Spleen (tissue), 11 donors: Measurements from ENCODE around the gene VWCE. TPM values are rescaled to one million over a fixed set of nuclear protein-coding genes. Genes with fewer than 3 reads are reported as not detected.

Experiments used
- DNase-seq: peaks from one replicate; pipeline ENCODE4 v3.0.0-alpha.2; 2020
- H3K27ac ChIP-seq, 8 donors: fragments of 200-600 bp; sonication (generic) in 7 of 8; 1 replicate in 4 of 8; 2 replicates in 4 of 8; pipeline versions ENCODE4 v1.5.0 to v1.8.0; 2016 to 2021; ENCODE audit warnings: inconsistent platforms in 4 of 8, mild to moderate bottlenecking in 4 of 8, moderate library complexity in 1 of 8
- H3K27me3 ChIP-seq, 7 donors: fragments of 200-600 bp; sonication (generic) in 6 of 7; replicated peaks in 1 of 7; 1 replicate in 4 of 7; 2 replicates in 3 of 7; pipeline versions ENCODE4 v1.5.0 to v1.8.0; 2016 to 2021; ENCODE audit warnings: inconsistent platforms in 3 of 7, mild to moderate bottlenecking in 1 of 7
- H3K36me3 ChIP-seq, 6 donors: fragments of 200-600 bp; sonication (generic) in 5 of 6; 1 replicate in 4 of 6; 2 replicates in 2 of 6; pipeline versions ENCODE4 v1.5.0 to v1.8.0; 2016 to 2021; ENCODE audit warnings: inconsistent platforms in 2 of 6
- H3K4me1 ChIP-seq, 6 donors: fragments of 200-600 bp; sonication (generic) in 5 of 6; 1 replicate in 3 of 6; 2 replicates in 3 of 6; pipeline versions ENCODE4 v1.5.0 to v1.8.0; 2016 to 2021; ENCODE audit warnings: inconsistent platforms in 3 of 6
- H3K4me3 ChIP-seq, 8 donors: fragments of 200-600 bp; sonication (generic) in 7 of 8; 1 replicate in 4 of 8; 2 replicates in 4 of 8; pipeline versions ENCODE4 v1.5.0 to v1.8.0; 2016 to 2021; ENCODE audit warnings: inconsistent platforms in 4 of 8, mild to moderate bottlenecking in 4 of 8, moderate library complexity in 2 of 8
- H3K9me3 ChIP-seq, 8 donors: fragments of 200-600 bp; sonication (generic) in 7 of 8; 1 replicate in 4 of 8; 2 replicates in 4 of 8; pipeline versions ENCODE4 v1.5.0 to v1.8.0; 2016 to 2021; ENCODE audit warnings: inconsistent platforms in 4 of 8
- POLR2A ChIP-seq, 3 donors: fragments of 450-650 bp; IDR thresholded peaks; one replicate each; pipeline ENCODE4 v1.5.1; 2017; ENCODE audit warnings: antibody characterized with exemption in 3 of 3, mild to moderate bottlenecking in 1 of 3
- POLR2AphosphoS5 ChIP-seq, 3 donors: sonication (generic); formaldehyde crosslinking; IDR thresholded peaks; one replicate each; pipeline ENCODE4 v1.5.1; 2017; ENCODE audit warnings: antibody characterized with exemption in 3 of 3
- WGBS, 5 donors: extraction: QIAGEN DNeasy Blood & Tissue Kit in 3 of 5; methylation state at CpG; one replicate each; pipeline versions ENCODE4 v1.1.5 to v1.1.7; 2013 to 2018; 5-methylcytosine and 5-hydroxymethylcytosine counted together
- intact Hi-C: fragments of 100-400 bp; cut with DNase I; formaldehyde crosslinking; loops from one replicate; pipeline ENCODE4 v1.15.0; 2023; ENCODE audit warnings: low total_unique reads
- polyA plus RNA-seq, 3 donors: library from polyadenylated mRNA; stranded (reverse); fragments of 200-250 nt; gene quantifications; one replicate each; pipeline ENCODE4 v1.2.1, GENCODE V29; 2013
- total RNA-seq, 7 donors: library from RNA; depleted of rRNA in 3 of 7; stranded (reverse); fragments of >200 nt in 3 of 7; fragmentation: NEBNext Ultra II Directional in 4 of 7; extraction: Animal tissue kit (Norgen Biotek cat#: 25700) in 4 of 7; gene quantifications; one replicate each; pipeline versions ENCODE4 v1.1.0 to v1.2.1, GENCODE V29; 2016 to 2021
- TF ChIP-seq, protein P1 (sequence below), 11 experiments: fragments of 200-600 bp in 7 of 11; fragments of 450-650 bp in 4 of 11; sonication (generic) in 4 of 11; IDR thresholded peaks in 8 of 11; conservative IDR thresholded peaks in 3 of 11; 1 replicate in 7 of 11; 2 replicates in 4 of 11; pipeline versions ENCODE4 v1.4.0 to v1.8.0; 2016 to 2021; ENCODE audit warnings: antibody characterized with exemption in 11 of 11, inconsistent platforms in 4 of 11, mild to moderate bottlenecking in 1 of 11
- donor health status: healthy with polysubstance abuse.
- donor health status: DM: no; HTN: no; CAD: no; lungs with moderate emphysema.
- donor health status: DM: no; HTN: no; CAD: no.
- donor health status: Bipolar disorder and iron deficiency.
- donor health status: healthy.
- donor health status: DM: no; HTN: no; CAD: no.
- donor health status: DM: yes; HTN: yes; CAD: no.

The VWCE gene
- total and polyA plus RNA-seq, 10 donors = 0.23 to 3.2 (median 1.2) TPM

DNA sequence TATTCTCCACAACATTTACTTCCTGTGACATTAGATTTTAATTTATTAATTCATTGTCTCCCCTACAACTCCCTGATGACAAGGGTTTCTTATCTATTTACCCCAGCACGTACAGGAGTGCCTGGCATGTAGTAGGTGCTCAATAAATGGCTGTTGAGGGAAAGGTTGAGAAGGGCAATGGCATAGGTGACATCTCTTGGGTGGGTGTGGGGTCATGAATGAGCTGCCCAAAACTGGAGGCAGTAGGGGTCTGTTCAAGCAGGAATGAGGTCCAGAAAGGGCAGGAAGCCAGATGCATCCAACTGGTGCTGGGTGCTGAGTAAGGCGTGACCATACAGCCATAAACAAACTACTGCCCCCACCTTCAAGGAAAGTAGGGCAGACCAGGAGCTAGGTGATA lies 2.8 kb downstream of the VWCE start:
- no peaks in the 10 kb centered on the region for H3K9me3 ChIP-seq

DNA sequence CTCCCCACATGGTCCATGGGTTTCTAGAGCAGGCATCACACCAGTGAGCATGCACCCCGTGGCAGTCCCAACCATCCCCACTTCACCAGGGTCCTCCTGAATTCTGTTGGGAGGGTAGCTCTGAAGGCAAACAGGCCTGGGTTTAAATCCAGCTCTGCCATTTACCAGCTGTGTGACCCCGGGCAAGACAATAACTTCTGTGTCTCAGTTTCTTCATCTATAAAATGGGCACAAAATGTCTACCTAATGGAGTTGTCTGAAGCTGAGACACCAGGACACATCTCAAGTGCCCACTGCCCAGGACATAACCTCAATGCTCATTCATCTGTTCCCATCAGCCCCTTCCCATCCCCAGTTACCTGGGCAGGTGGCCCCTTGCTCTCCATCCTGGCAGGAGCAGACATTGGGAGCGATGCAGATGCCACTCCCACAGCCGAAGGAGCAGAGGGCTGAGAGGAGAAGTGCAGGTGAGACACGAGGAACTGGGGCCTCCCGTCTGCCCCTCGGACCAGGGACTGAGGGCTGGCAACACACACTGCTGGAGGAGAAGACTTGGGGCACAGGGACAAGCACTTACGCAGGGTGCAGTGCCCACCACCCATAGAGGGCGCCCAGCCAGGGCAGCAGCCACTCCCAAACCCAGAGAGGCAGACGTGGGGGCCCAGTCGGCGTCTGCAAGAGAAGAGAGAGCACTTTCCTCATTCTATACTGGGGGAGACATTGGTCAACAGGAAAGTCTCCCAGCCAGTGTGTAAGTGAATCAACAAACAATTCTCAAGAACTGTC lies 4.0 kb downstream of the VWCE start:
- DNase-seq = no peak
- 83 to 95% (median 88%) methylated on average over 10 to 12 of the region's 12 CpGs for WGBS, 5 donors
- no peak overlapping the region for H3K4me3 ChIP-seq
- peaks cover 8 to 29% (median 25%) of the 10 kb centered on the region in 6 donors for H3K4me1 ChIP-seq
- peaks cover 0 to 36% (median 6%) of the 10 kb centered on the region in 7 donors for H3K27me3 ChIP-seq
- H3K36me3 ChIP-seq = no peaks in the 10 kb centered on the region
- no peak overlapping the region for H3K27ac ChIP-seq
- intact Hi-C loops = no loop called here
- no peaks in the 10 kb centered on the region for H3K9me3 ChIP-seq
- no peak for TF ChIP-seq POLR2A (IDR thresholded peaks at IDR 0.05)
- TF ChIP-seq, protein P1, sequence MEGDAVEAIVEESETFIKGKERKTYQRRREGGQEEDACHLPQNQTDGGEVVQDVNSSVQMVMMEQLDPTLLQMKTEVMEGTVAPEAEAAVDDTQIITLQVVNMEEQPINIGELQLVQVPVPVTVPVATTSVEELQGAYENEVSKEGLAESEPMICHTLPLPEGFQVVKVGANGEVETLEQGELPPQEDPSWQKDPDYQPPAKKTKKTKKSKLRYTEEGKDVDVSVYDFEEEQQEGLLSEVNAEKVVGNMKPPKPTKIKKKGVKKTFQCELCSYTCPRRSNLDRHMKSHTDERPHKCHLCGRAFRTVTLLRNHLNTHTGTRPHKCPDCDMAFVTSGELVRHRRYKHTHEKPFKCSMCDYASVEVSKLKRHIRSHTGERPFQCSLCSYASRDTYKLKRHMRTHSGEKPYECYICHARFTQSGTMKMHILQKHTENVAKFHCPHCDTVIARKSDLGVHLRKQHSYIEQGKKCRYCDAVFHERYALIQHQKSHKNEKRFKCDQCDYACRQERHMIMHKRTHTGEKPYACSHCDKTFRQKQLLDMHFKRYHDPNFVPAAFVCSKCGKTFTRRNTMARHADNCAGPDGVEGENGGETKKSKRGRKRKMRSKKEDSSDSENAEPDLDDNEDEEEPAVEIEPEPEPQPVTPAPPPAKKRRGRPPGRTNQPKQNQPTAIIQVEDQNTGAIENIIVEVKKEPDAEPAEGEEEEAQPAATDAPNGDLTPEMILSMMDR (IDR thresholded peaks at IDR 0.05 in 8 of 11, conservative IDR thresholded peaks at IDR 0.05 in 3 of 11) = no peak

More for the DNA sequence above, 2.8 kb downstream of the VWCE start:
- WGBS, 5 donors = 86 to 100% (median 97%) methylated on average over 2 of the region's 2 CpGs
- TF ChIP-seq, protein P1 (IDR thresholded peaks at IDR 0.05 in 8 of 11, conservative IDR thresholded peaks at IDR 0.05 in 3 of 11) = no peak
- no peak for TF ChIP-seq POLR2AphosphoS5 (IDR thresholded peaks at IDR 0.05)
- TF ChIP-seq POLR2A (IDR thresholded peaks at IDR 0.05) = no peak
- intact Hi-C loops = no loop called here
- H3K27me3 ChIP-seq = peaks cover 0 to 36% (median 6%) of the 10 kb centered on the region in 7 donors
- no peak overlapping the region for H3K27ac ChIP-seq
- peaks cover 8 to 30% (median 25%) of the 10 kb centered on the region in 6 donors for H3K4me1 ChIP-seq
- peaks cover 0 to 7% (median 0%) of the 10 kb centered on the region in 6 donors for H3K36me3 ChIP-seq
- no peak for DNase-seq
- H3K4me3 ChIP-seq = no peak overlapping the region

DNA sequence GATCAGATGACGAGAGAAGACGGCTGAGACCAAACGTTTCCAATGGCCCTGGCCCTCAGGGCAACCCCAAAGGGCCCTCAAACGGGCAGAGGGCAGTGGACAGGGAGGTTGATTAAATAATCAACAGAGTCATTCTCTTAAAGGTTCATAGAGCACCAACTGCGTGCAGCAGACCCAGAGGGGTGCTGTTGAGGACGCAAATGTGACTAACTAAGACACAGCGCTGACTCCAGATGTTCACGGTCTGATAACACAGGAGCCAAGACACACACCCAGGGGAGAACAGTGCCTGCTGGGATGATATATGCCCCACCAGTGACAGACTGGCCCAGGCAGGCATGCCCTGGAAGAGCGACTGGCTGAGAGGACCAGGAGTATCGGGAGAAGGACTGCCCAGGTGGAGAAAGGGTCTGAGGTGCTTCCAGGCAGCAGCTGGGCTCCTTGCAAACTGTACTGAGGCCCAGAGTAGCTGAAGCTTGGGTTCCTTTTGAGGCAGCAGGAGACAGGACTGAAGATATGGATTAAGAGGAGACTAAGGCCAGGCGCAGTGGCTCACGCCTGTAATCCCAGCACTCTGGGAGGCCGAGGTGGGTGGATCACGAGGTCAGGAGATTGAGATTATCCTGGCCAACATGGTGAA lies 7.7 kb downstream of the VWCE start:
- Histone ChIP-seq H3K4me1 (no peaks in the 10 kb centered on the region), H3K27ac (no peak overlapping the region), H3K9me3 (no peaks in the 10 kb centered on the region), H3K36me3 (no peaks in the 10 kb centered on the region), H3K27me3 (peaks cover 0 to 8% (median 0%) of the 10 kb centered on the region in 7 donors), H3K4me3 (no peak overlapping the region)
- TF ChIP-seq, protein P1 (IDR thresholded peaks at IDR 0.05 in 8 of 11, conservative IDR thresholded peaks at IDR 0.05 in 3 of 11) = no peak
- no peak for TF ChIP-seq POLR2A (IDR thresholded peaks at IDR 0.05)
- no peak for TF ChIP-seq POLR2AphosphoS5 (IDR thresholded peaks at IDR 0.05)
- WGBS, 5 donors = 77 to 91% (median 81%) methylated on average over 12 to 14 of the region's 14 CpGs
- no peak for DNase-seq
- intact Hi-C loops = no loop called here

DNA sequence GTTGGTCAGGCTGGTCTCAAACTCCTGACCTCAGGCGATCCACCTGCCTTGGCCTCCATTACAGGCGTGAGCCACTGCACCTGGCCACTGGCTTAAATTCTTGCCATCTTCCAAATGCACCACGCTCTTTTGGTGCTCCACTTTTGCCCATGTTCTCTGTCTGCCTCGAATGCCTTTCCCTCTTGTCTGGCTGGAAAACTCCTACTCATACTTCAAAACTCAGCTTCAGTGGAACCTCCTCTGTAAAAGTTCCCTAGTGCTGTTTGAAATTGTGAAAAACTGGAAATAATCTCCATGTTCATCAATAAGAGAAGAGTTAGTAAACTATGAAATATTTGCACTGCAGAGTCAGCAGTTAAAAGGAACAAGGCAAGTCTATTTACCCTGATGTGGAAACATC lies 11.5 kb downstream of the VWCE start:
- no peaks in the 10 kb centered on the region for H3K27me3 ChIP-seq
- no peak overlapping the region for H3K4me3 ChIP-seq
- H3K9me3 ChIP-seq = no peaks in the 10 kb centered on the region
- DNase-seq = no peak
- H3K4me1 ChIP-seq = no peaks in the 10 kb centered on the region
- H3K36me3 ChIP-seq = no peaks in the 10 kb centered on the region
- TF ChIP-seq POLR2AphosphoS5 (IDR thresholded peaks at IDR 0.05) (no peak), POLR2A (IDR thresholded peaks at IDR 0.05) (no peak)
- TF ChIP-seq, protein P1 (IDR thresholded peaks at IDR 0.05 in 8 of 11, conservative IDR thresholded peaks at IDR 0.05 in 3 of 11) = no peak
- intact Hi-C loops = no loop called here
- no peak overlapping the region for H3K27ac ChIP-seq
- 82 to 96% (median 91%) methylated on average over 4 of the region's 4 CpGs for WGBS, 5 donors
